GM23248 (cell line): ENCODE results near the gene PIP5K1B. TPM values are rescaled to one million over a fixed set of nuclear protein-coding genes. Genes with fewer than 3 reads are reported as not detected.

Experiments
- DNase-seq: peaks from one replicate; pipeline ENCODE4 v3.0.0-alpha.2; 2015
- H2AFZ ChIP-seq: fragments of 200-600 bp; sonication (generic); 2 replicates; pipeline ENCODE4 v1.6.1; 2016; ENCODE audit warnings: antibody characterized with exemption
- H3F3A ChIP-seq: fragments of 200-600 bp; sonication (generic); 2 replicates; pipeline ENCODE4 v1.6.1; 2016; ENCODE audit warnings: mild to moderate bottlenecking, antibody characterized with exemption, mixed run types; ENCODE audit not compliant: insufficient read depth
- H3K27ac ChIP-seq: fragments of 200-600 bp; sonication (generic); 2 replicates; pipeline ENCODE4 v1.5.1; 2016; ENCODE audit warnings: mild to moderate bottlenecking
- H3K27me3 ChIP-seq: fragments of 200-600 bp; sonication (generic); replicated peaks from 2 replicates; pipeline ENCODE4 v1.6.1; 2016; ENCODE audit warnings: mild to moderate bottlenecking; ENCODE audit not compliant: insufficient read depth
- H3K36me3 ChIP-seq: fragments of 200-600 bp; sonication (generic); 2 replicates; pipeline ENCODE4 v1.6.1; 2016; ENCODE audit warnings: low read depth, mild to moderate bottlenecking
- H3K4me1 ChIP-seq: fragments of 200-600 bp; sonication (generic); 2 replicates; pipeline ENCODE4 v1.6.1; 2016; ENCODE audit warnings: mild to moderate bottlenecking; ENCODE audit not compliant: insufficient read depth
- H3K4me2 ChIP-seq: fragments of 200-600 bp; sonication (generic); one replicate; pipeline ENCODE4 v1.6.1; 2016; ENCODE audit warnings: mild to moderate bottlenecking; ENCODE audit not compliant: unreplicated experiment
- H3K4me3 ChIP-seq: fragments of 200-600 bp; sonication (generic); 2 replicates; pipeline ENCODE4 v1.5.1; 2016; ENCODE audit warnings: mild to moderate bottlenecking
- H3K79me2 ChIP-seq: fragments of 200-600 bp; sonication (generic); 2 replicates; pipeline ENCODE4 v1.6.1; 2016; ENCODE audit warnings: mild to moderate bottlenecking; ENCODE audit not compliant: insufficient read depth
- H3K9ac ChIP-seq: fragments of 200-600 bp; sonication (generic); 2 replicates; pipeline ENCODE4 v1.6.1; 2016; ENCODE audit warnings: mild to moderate bottlenecking
- H3K9me2 ChIP-seq: fragments of 200-600 bp; sonication (generic); 2 replicates; pipeline ENCODE4 v1.6.1; 2016; ENCODE audit warnings: mixed run types, mild to moderate bottlenecking, moderate library complexity; ENCODE audit not compliant: insufficient read depth
- H3K9me3 ChIP-seq: fragments of 200-600 bp; sonication (generic); one replicate; pipeline ENCODE4 v1.6.1; 2017; ENCODE audit warnings: low read depth
- H4K20me1 ChIP-seq: fragments of 200-600 bp; sonication (generic); 2 replicates; pipeline ENCODE4 v1.6.0; 2016; ENCODE audit not compliant: insufficient read depth
- EZH2 ChIP-seq: fragments of 200-600 bp; sonication (generic); IDR thresholded peaks from 2 replicates; pipeline ENCODE4 v1.6.1; 2018; ENCODE audit warnings: antibody characterized with exemption, mild to moderate bottlenecking; ENCODE audit not compliant: insufficient read depth, poor library complexity, severe bottlenecking
- EZH2phosphoT487 ChIP-seq: fragments of 200-600 bp; sonication (generic); IDR thresholded peaks from 2 replicates; pipeline ENCODE4 v1.6.1; 2018; ENCODE audit warnings: antibody characterized with exemption, moderate library complexity, mild to moderate bottlenecking, low read depth; ENCODE audit not compliant: insufficient read depth
- WGBS, 2 experiments: methylation state at CpG; one replicate each; pipeline ENCODE4 v1.1.6; 2015 to 2017; ENCODE audit warnings: low lambda C conversion rate in 2 of 2, low coverage in 1 of 2; ENCODE audit errors: missing lambda C conversion rate in 2 of 2; 5-methylcytosine and 5-hydroxymethylcytosine counted together
- in situ Hi-C: fragments of 300-500 bp; cut with MboI; formaldehyde crosslinking; loops from 2 replicates; pipeline ENCODE4 v1.15.0; 2020
- polyA plus RNA-seq: library from polyadenylated mRNA; unstranded; fragments of >200 nt; fragmentation: Nextera tagmentation; extraction: Ambion mirVana; gene quantifications from 2 replicates; pipeline ENCODE4 v1.2.1, GENCODE V29; 2016
- total RNA-seq: library from RNA; depleted of rRNA; stranded (reverse); fragments of >200 nt; shearing (Covaris generic); gene quantifications from 2 replicates; pipeline ENCODE4 v1.2.3, GENCODE V29; 2014

PIP5K1B gene
- total and polyA plus RNA-seq, 2 experiments from 2014 or later = not detected

- Histone ChIP-seq H3K9me2 (no peaks in the 10 kb centered on the region), H3K9ac (no peak overlapping the region), H3K27ac (no peak overlapping the region), H3K27me3 (no peaks in the 10 kb centered on the region), H3K4me2 (no peak overlapping the region), H4K20me1 (no peaks in the 10 kb centered on the region), H3K36me3 (no peaks in the 10 kb centered on the region), H3K4me3 (no peak overlapping the region), H3K9me3 (no peaks in the 10 kb centered on the region), H3K4me1 (no peaks in the 10 kb centered on the region), H3F3A (no peaks in the 10 kb centered on the region), H3K79me2 (no peaks in the 10 kb centered on the region), H2AFZ (no peak overlapping the region)
- in situ Hi-C loops = no loop called here
- 5 to 11% methylated on average over 2 of the region's 2 CpGs for WGBS, 2 experiments
- no peak for DNase-seq
- TF ChIP-seq EZH2 (no peak), EZH2phosphoT487 (no peak)
Measured at GRCh38 chr9:68727636-68728035, 22.6 kb downstream of the PIP5K1B start.

GRCh38 chr9:68728731-68729130 is 23.7 kb downstream of the PIP5K1B start:
- Histone ChIP-seq H3K27ac (no peak overlapping the region), H3K9ac (no peak overlapping the region), H2AFZ (no peak overlapping the region), H3K9me3 (no peaks in the 10 kb centered on the region), H3K36me3 (no peaks in the 10 kb centered on the region), H3K27me3 (no peaks in the 10 kb centered on the region), H3K4me1 (no peaks in the 10 kb centered on the region), H3K4me2 (no peak overlapping the region), H3F3A (no peaks in the 10 kb centered on the region), H3K9me2 (no peaks in the 10 kb centered on the region), H3K4me3 (no peak overlapping the region), H4K20me1 (no peaks in the 10 kb centered on the region), H3K79me2 (no peaks in the 10 kb centered on the region)
- WGBS, 2 experiments = 15 to 18% methylated on average over 1 of the region's 1 CpG
- TF ChIP-seq EZH2phosphoT487 (no peak), EZH2 (no peak)
- DNase-seq = no peak
- in situ Hi-C loops = no loop called here

GRCh38 chr9:68730570-68731235 is 25.7 kb downstream of the PIP5K1B start:
- H3K9me2 ChIP-seq = no peaks in the 10 kb centered on the region
- no peaks in the 10 kb centered on the region for H4K20me1 ChIP-seq
- H3K4me3 ChIP-seq = no peak overlapping the region
- no peaks in the 10 kb centered on the region for H3F3A ChIP-seq
- TF ChIP-seq EZH2 (no peak), EZH2phosphoT487 (no peak)
- no peaks in the 10 kb centered on the region for H3K27me3 ChIP-seq
- H3K9ac ChIP-seq = no peak overlapping the region
- 19 to 26% methylated on average over 2 of the region's 2 CpGs for WGBS, 2 experiments
- no peaks in the 10 kb centered on the region for H3K79me2 ChIP-seq
- no peak overlapping the region for H3K4me2 ChIP-seq
- no peaks in the 10 kb centered on the region for H3K4me1 ChIP-seq
- no peak overlapping the region for H3K27ac ChIP-seq
- H3K36me3 ChIP-seq = no peaks in the 10 kb centered on the region
- in situ Hi-C loops = no loop called here
- H2AFZ ChIP-seq = no peak overlapping the region
- no peaks in the 10 kb centered on the region for H3K9me3 ChIP-seq
- DNase-seq = no peak

- no peaks in the 10 kb centered on the region for H3K79me2 ChIP-seq
- no peak overlapping the region for H3K4me2 ChIP-seq
- no peaks in the 10 kb centered on the region for H3F3A ChIP-seq
- TF ChIP-seq EZH2phosphoT487 (no peak), EZH2 (no peak)
- no peaks in the 10 kb centered on the region for H3K36me3 ChIP-seq
- H3K4me1 ChIP-seq = no peaks in the 10 kb centered on the region
- H3K9ac ChIP-seq = no peak overlapping the region
- H3K9me3 ChIP-seq = no peaks in the 10 kb centered on the region
- in situ Hi-C loops = no loop called here
- H3K9me2 ChIP-seq = no peaks in the 10 kb centered on the region
- H3K4me3 ChIP-seq = no peak overlapping the region
- H2AFZ ChIP-seq = no peak overlapping the region
- H4K20me1 ChIP-seq = no peaks in the 10 kb centered on the region
- H3K27ac ChIP-seq = no peak overlapping the region
- no peaks in the 10 kb centered on the region for H3K27me3 ChIP-seq
- WGBS, 2 experiments = 21 to 26% methylated on average over 5 of the region's 5 CpGs
- DNase-seq = no peak
Measured at GRCh38 chr9:68731857-68732256, 26.8 kb downstream of the PIP5K1B start.
